Kidney (tissue), 14 donors: ENCODE results near the gene CD84. TPM values are rescaled to one million over a fixed set of nuclear protein-coding genes. Genes with fewer than 3 reads are reported as not detected.
"Not testable (repeated sequence)": the region's sequence is repeated elsewhere in the genome, so short reads cannot be mapped to it uniquely, and the experiment has no call there.

Experiments used
- DNase-seq, 5 donors: peaks; one replicate each; pipeline ENCODE4 v3.0.0-alpha.2; 2013 to 2020
- FAIRE-seq: peaks from 2 replicates; lab custom pipeline; 2012; peaks lifted over from hg19 to GRCh38; lab: Jason Lieb, UNC
- H3K27ac ChIP-seq, 2 donors: one replicate each; pipeline ENCODE4 v1.7.0; 2013; ENCODE audit warnings: low read depth in 2 of 2, low read length in 2 of 2, inconsistent platforms in 1 of 2
- H3K27me3 ChIP-seq: one replicate; pipeline ENCODE4 v1.7.1; 2013; ENCODE audit warnings: low read length, inconsistent platforms; ENCODE audit not compliant: control insufficient read depth, insufficient read depth
- H3K36me3 ChIP-seq, 3 donors: one replicate each; pipeline versions ENCODE4 v1.7.0 to v1.7.1; 2013; ENCODE audit warnings: low read length in 3 of 3, control low read depth in 1 of 3, inconsistent platforms in 1 of 3; ENCODE audit not compliant: insufficient read depth in 3 of 3, control insufficient read depth in 2 of 3
- H3K4me1 ChIP-seq, 3 donors: one replicate each; pipeline versions ENCODE4 v1.7.0 to v1.7.1; 2013; ENCODE audit warnings: low read length in 3 of 3, inconsistent platforms in 1 of 3, low read depth in 1 of 3; ENCODE audit not compliant: control insufficient read depth in 2 of 3, insufficient read depth in 2 of 3
- H3K4me3 ChIP-seq, 3 donors: one replicate each; pipeline versions ENCODE4 v1.7.0 to v1.8.1; 2013; ENCODE audit warnings: low read length in 3 of 3, control low read depth in 1 of 3, inconsistent platforms in 1 of 3
- H3K9ac ChIP-seq, 3 donors: one replicate each; pipeline versions ENCODE4 v1.7.0 to v1.7.1; 2013; ENCODE audit warnings: low read length in 3 of 3, control low read depth in 1 of 3, inconsistent platforms in 1 of 3
- H3K9me3 ChIP-seq, 3 donors: one replicate each; pipeline versions ENCODE4 v1.7.0 to v1.7.1; 2013; ENCODE audit warnings: low read length in 3 of 3, control low read depth in 1 of 3, inconsistent platforms in 1 of 3; ENCODE audit not compliant: control insufficient read depth in 2 of 3, insufficient read depth in 1 of 3
- CTCF ChIP-seq: IDR thresholded peaks from 3 replicates; pipeline ENCODE4 v1.5.1; 2012; ENCODE audit warnings: mild to moderate bottlenecking, moderate library complexity, borderline replicate concordance; ENCODE audit not compliant: insufficient read depth; ENCODE audit errors: extremely low read depth
- intact Hi-C: fragments of 100-400 bp; cut with DNase I; formaldehyde crosslinking; loops from one replicate; pipeline ENCODE4 v1.11.1; 2022
- polyA plus RNA-seq: library from polyadenylated mRNA; stranded (reverse); fragments of 350-450 nt; fragmentation: Illumina TruSeq; extraction: RNeasy Lipid Tissue Mini Kit (QIAGEN cat#74804); gene quantifications from one replicate; pipeline ENCODE4 v1.2.3, GENCODE V29; 2014; ENCODE audit warnings: low read depth, low replicate concordance; ENCODE audit not compliant: insufficient read depth
- total RNA-seq: library from RNA; stranded (reverse); fragmentation: NEBNext Ultra II Directional; extraction: Animal tissue kit (Norgen Biotek cat#: 25700); gene quantifications from one replicate; pipeline ENCODE4 v1.2.1, GENCODE V29; 2021
- donor health status: control.
- donor health status: control.
- donor health status: control.
- donor health status: control.
- donor health status: control.
- donor health status: DM: yes; HTN: yes; CAD: no.
- donor health status: Normal renal cell carcinoma (clear cell type).

Gene CD84
- total and polyA plus RNA-seq, 2 donors from 2014 or later, result 0.30 to 17.5 TPM

DNA sequence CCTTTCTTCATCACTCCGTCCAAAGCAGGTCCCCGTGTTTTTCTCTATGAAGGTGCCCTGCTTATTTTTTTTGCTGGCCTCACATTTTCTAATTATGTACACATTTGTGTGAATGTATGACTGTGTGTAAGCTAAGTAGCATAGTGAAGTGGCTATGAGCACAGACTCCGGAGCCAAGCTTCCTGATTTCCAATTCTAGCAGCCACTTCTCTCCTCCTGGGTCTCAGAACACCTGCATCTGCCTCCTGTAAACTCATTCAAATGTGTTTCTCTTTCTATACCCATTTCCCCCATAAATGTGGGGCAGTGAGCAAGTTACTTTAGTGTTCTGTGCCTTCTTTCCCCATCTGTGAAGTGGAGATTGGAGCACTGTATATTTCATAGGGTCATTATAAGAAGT, 58.3 kb downstream of the CD84 start:
- intact Hi-C loops, result no loop called here
- TF ChIP-seq CTCF, result no peak
- Histone ChIP-seq H3K4me1 (no peaks in the 10 kb centered on the region), H3K4me3 (no peak overlapping the region), H3K9ac (no peak overlapping the region), H3K27me3 (no peaks in the 10 kb centered on the region), H3K9me3 (no peaks in the 10 kb centered on the region), H3K27ac (no peak overlapping the region), H3K36me3 (no peaks in the 10 kb centered on the region)
- DNase-seq (no peak), FAIRE-seq (no peak)

DNA sequence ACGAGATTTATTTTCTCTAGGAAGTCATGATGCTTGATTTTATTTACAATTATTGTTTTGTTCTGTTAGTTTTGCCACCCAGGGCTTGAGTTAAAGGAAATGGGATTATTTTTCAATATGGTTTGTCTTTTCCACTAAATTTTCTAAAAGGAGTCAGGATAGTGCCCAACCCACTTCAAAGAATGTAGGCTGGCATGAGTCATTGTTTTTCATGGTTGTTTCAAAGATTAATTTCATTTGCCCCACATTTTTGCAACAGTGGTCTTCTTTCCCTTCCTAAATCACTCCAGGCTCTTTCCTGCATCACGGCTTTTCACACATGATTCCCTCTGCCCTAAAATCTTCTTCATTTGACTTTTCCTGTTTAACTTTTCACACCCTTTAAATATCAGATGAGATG, 58.7 kb downstream of the CD84 start:
- H3K4me3 ChIP-seq, result no peak overlapping the region
- H3K27ac ChIP-seq, result no peak overlapping the region

GRCh38 chr1:160519642-160520435, 59.5 kb downstream of the CD84 start:
- DNase-seq (no peak), FAIRE-seq (no peak)

More for the DNA sequence above, 58.7 kb downstream of the CD84 start:
- no peak for DNase-seq
- FAIRE-seq, result no peak
- Histone ChIP-seq H3K4me1 (no peaks in the 10 kb centered on the region), H3K9ac (no peak overlapping the region), H3K36me3 (no peaks in the 10 kb centered on the region), H3K27me3 (no peaks in the 10 kb centered on the region), H3K9me3 (no peaks in the 10 kb centered on the region)
- no peak for TF ChIP-seq CTCF
- intact Hi-C loops, result no loop called here

DNA sequence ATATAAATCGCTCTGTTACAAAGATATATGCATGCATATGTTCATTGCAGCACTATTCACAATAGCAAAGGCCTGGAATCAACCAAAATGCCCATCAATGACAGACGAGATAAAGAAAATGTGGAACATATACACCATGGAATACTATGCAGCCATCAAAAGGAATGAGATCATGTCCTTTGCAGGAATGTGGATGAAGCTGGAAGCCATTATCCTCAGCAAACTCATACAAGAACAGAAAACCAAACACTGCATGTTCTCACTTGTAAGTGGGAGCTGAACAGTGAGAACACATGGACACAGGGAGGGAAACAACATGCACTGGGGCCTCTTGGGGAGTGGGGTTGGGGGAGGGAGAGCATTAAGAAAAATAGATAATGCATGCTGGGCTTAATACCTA, 61.8 kb downstream of the CD84 start:
- H3K9ac ChIP-seq, H3K4me3 ChIP-seq, DNase-seq, H3K9me3 ChIP-seq, H3K27me3 ChIP-seq, H3K36me3 ChIP-seq, FAIRE-seq, H3K4me1 ChIP-seq, H3K27ac ChIP-seq, intact Hi-C loops: not testable (repeated sequence)

More at GRCh38 chr1:160519642-160520435, 59.5 kb downstream of the CD84 start:
- Histone ChIP-seq H3K9ac (no peak overlapping the region), H3K36me3 (no peaks in the 10 kb centered on the region), H3K9me3 (no peaks in the 10 kb centered on the region), H3K27me3 (no peaks in the 10 kb centered on the region), H3K4me1 (no peaks in the 10 kb centered on the region), H3K27ac (no peak overlapping the region), H3K4me3 (no peak overlapping the region)
- TF ChIP-seq CTCF, result no peak
- intact Hi-C loops, result no loop called here

DNA sequence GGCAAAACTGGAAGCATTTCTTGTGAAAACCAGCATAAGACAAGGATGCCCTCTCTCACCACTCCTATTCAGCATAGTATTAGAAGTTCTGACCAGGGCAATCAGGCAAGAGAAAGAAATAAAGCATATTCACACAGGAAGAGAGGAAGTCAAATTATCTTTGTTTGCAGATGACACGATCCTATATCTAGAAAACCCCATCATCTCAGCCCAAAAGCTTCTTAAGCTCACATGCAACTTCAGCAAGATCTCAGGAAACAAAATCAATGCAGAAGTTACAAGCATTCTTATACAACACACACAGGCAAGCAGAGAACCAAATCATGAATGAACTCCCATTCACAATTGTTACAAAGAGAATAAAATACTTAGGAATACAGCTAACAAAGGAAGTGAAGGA, 63.4 kb downstream of the CD84 start:
- H3K9me3 ChIP-seq, H3K27ac ChIP-seq, H3K4me3 ChIP-seq, H3K9ac ChIP-seq, FAIRE-seq, H3K4me1 ChIP-seq, H3K36me3 ChIP-seq, H3K27me3 ChIP-seq, intact Hi-C loops, DNase-seq: not testable (repeated sequence)
